Adipose tissue (tissue), 3 donors: ENCODE data around the gene HDDC2. TPM values are rescaled to one million over a fixed set of nuclear protein-coding genes. Genes with fewer than 3 reads are reported as not detected.

Experiments
- polyA plus RNA-seq, 3 donors: library from polyadenylated mRNA; stranded (reverse); fragments of 200-250 nt; gene quantifications; one replicate each; pipeline ENCODE4 v1.2.3, GENCODE V29; 2013
- donor health status: healthy with polysubstance abuse.
- donor health status: Bipolar disorder and iron deficiency.
- donor health status: healthy.

The HDDC2 gene
- polyA plus RNA-seq, 3 donors = 35.5 to 106 (median 79.6) TPM

Other genes starting within 250 kb of the HDDC2 start
- gene TPD52L1, start 148.2 kb downstream of the HDDC2 start, polyA plus RNA-seq = 10 to 100 TPM; 37.3 to 76.6 (median 38.3) TPM